BLaER1 treated with 17β-estradiol and CSF1 and Interleukin-3, amounts not matched to agents 10 nM and 100 nM (cell line): ENCODE results near the gene PAX4.
A peak's percentile ranks its signal among the peaks of the same experiment; 100 is the strongest.

ENCODE experiments used
- H3K27ac ChIP-seq, 11 experiments: shearing (Covaris generic); formaldehyde crosslinking; 2 replicates each; pipeline ENCODE4 v1.8.1; 2022
- H3K27me3 ChIP-seq, 11 experiments: shearing (Covaris generic); formaldehyde crosslinking; 2 replicates each; pipeline ENCODE4 v1.8.1; 2022
- H3K36me3 ChIP-seq, 11 experiments: shearing (Covaris generic); formaldehyde crosslinking; 2 replicates each; pipeline ENCODE4 v1.8.1; 2022
- H3K4me1 ChIP-seq, 10 experiments: shearing (Covaris generic); formaldehyde crosslinking; 2 replicates each; pipeline ENCODE4 v1.8.1; 2022
- H3K4me2 ChIP-seq, 11 experiments: shearing (Covaris generic); formaldehyde crosslinking; 2 replicates each; pipeline ENCODE4 v1.8.1; 2022
- H3K4me3 ChIP-seq, 10 experiments: shearing (Covaris generic); formaldehyde crosslinking; 2 replicates each; pipeline ENCODE4 v1.8.1; 2022
- H3K9ac ChIP-seq, 11 experiments: shearing (Covaris generic); formaldehyde crosslinking; 2 replicates each; pipeline ENCODE4 v1.8.1; 2022
- H3K9me3 ChIP-seq, 11 experiments: shearing (Covaris generic); formaldehyde crosslinking; replicated peaks in 1 of 11; 2 replicates each; pipeline ENCODE4 v1.8.1; 2022
- H4K20me1 ChIP-seq, 11 experiments: shearing (Covaris generic); formaldehyde crosslinking; 2 replicates each; pipeline ENCODE4 v1.8.1; 2022
- Cebpa-rat ChIP-seq, 11 experiments: shearing (Covaris generic); IDR thresholded peaks; 2 replicates each; pipeline ENCODE4 v1.8.1; 2022

PAX4 gene

GRCh38 chr7:127654404-127655394, 36.8 kb upstream of the PAX4 start:
- H3K9ac ChIP-seq, result peak overlapping the region in 4 of 11 experiments; percentile 23 to 91 (median 88); a peak in 2 of 22 replicates

GRCh38 chr7:127653396-127653795, 35.5 kb upstream of the PAX4 start:
- Histone ChIP-seq H3K9ac (peak overlapping the region; percentile 87 to 93 (median 90); a peak in 16 of 22 replicates), H3K27ac (peak overlapping the region in 2 of 11 experiments; percentile 88 to 89; a peak in 2 of 22 replicates), H3K4me3 (peak overlapping the region; percentile 76 to 95 (median 88)), H3K27me3 (no peaks in the 10 kb centered on the region), H3K4me1 (peaks cover 35 to 64% (median 45%) of the 10 kb centered on the region in 10 experiments), H4K20me1 (peaks cover 44 to 62% (median 52%) of the 10 kb centered on the region in 11 experiments; a peak in 21 of 22 replicates), H3K36me3 (peaks cover 8 to 42% (median 32%) of the 10 kb centered on the region in 11 experiments; a peak in 20 of 22 replicates), H3K4me2 (peak overlapping the region; percentile 75 to 93 (median 88)), H3K9me3 (no peaks in the 10 kb centered on the region)
- no peak for TF ChIP-seq Cebpa-rat (IDR thresholded peaks at IDR 0.05)

More at GRCh38 chr7:127654404-127655394, 36.8 kb upstream of the PAX4 start:
- Histone ChIP-seq H3K9me3 (no peaks in the 10 kb centered on the region), H3K4me1 (peaks cover 41 to 77% (median 52%) of the 10 kb centered on the region in 10 experiments), H3K4me2 (peak overlapping the region; percentile 75 to 93 (median 88)), H3K27ac (peak overlapping the region in 3 of 11 experiments; percentile 1 to 24 (median 17); a peak in 4 of 22 replicates), H3K4me3 (peak overlapping the region; percentile 13 to 95 (median 86); a peak in 13 of 20 replicates), H3K27me3 (no peaks in the 10 kb centered on the region), H3K36me3 (peaks cover 8 to 51% (median 43%) of the 10 kb centered on the region in 11 experiments; a peak in 20 of 22 replicates), H4K20me1 (peaks cover 57 to 75% (median 65%) of the 10 kb centered on the region in 11 experiments; a peak in 21 of 22 replicates)
- TF ChIP-seq Cebpa-rat (IDR thresholded peaks at IDR 0.05), result no peak

- Histone ChIP-seq H3K4me3 (peak overlapping the region; percentile 76 to 95 (median 88)), H3K27me3 (no peaks in the 10 kb centered on the region), H4K20me1 (peaks cover 36 to 54% (median 44%) of the 10 kb centered on the region in 11 experiments; a peak in 21 of 22 replicates), H3K9ac (peak overlapping the region; percentile 87 to 93 (median 90)), H3K4me2 (peak overlapping the region; percentile 75 to 93 (median 88)), H3K9me3 (no peaks in the 10 kb centered on the region), H3K27ac (peak overlapping the region; percentile 73 to 89 (median 86)), H3K4me1 (peaks cover 31 to 56% (median 39%) of the 10 kb centered on the region in 10 experiments), H3K36me3 (peaks cover 5 to 36% (median 24%) of the 10 kb centered on the region in 11 experiments; a peak in 20 of 22 replicates)
- no peak for TF ChIP-seq Cebpa-rat (IDR thresholded peaks at IDR 0.05)
Observed at GRCh38 chr7:127652333-127653248, 34.6 kb upstream of the PAX4 start.

- no peaks in the 10 kb centered on the region for H3K27me3 ChIP-seq
- no peak for TF ChIP-seq Cebpa-rat (IDR thresholded peaks at IDR 0.05)
- peaks cover 28 to 46% (median 36%) of the 10 kb centered on the region in 11 experiments; a peak in 21 of 22 replicates for H4K20me1 ChIP-seq
- H3K9ac ChIP-seq, result peak within 1 kb of the TSS; percentile 87 to 93 (median 90)
- peak within 1 kb of the TSS; percentile 76 to 95 (median 88) for H3K4me3 ChIP-seq
- peaks cover 0 to 28% (median 17%) of the 10 kb centered on the region in 11 experiments; a peak in 18 of 22 replicates for H3K36me3 ChIP-seq
- H3K9me3 ChIP-seq, result no peaks in the 10 kb centered on the region
- H3K4me1 ChIP-seq, result peaks cover 31 to 49% (median 39%) of the 10 kb centered on the region in 10 experiments
- peak within 1 kb of the TSS; percentile 75 to 89 (median 86) for H3K27ac ChIP-seq
- H3K4me2 ChIP-seq, result peak within 1 kb of the TSS; percentile 86 to 93 (median 88)
Observed at GRCh38 chr7:127651556-127652332, 33.8 kb upstream of the PAX4 start, which contains the start of gene SND1. Gene SND1, plus strand, starts transcription at chr7:127652194. Its CDS starts 180 bp downstream, at chr7:127652374.

- Histone ChIP-seq H3K4me3 (peak overlapping the region; percentile 76 to 95 (median 88)), H3K27me3 (no peaks in the 10 kb centered on the region), H3K27ac (peak overlapping the region; percentile 75 to 89 (median 86)), H4K20me1 (peaks cover 21 to 38% (median 28%) of the 10 kb centered on the region in 11 experiments; a peak in 21 of 22 replicates), H3K9me3 (no peaks in the 10 kb centered on the region), H3K9ac (peak overlapping the region; percentile 84 to 93 (median 89)), H3K4me2 (peak overlapping the region; percentile 65 to 92 (median 86)), H3K4me1 (peaks cover 31 to 48% (median 41%) of the 10 kb centered on the region in 10 experiments), H3K36me3 (peaks cover 0 to 20% (median 9%) of the 10 kb centered on the region in 11 experiments; a peak in 16 of 22 replicates)
- no peak for TF ChIP-seq Cebpa-rat (IDR thresholded peaks at IDR 0.05)
Observed at GRCh38 chr7:127650847-127651555, 33.1 kb upstream of the PAX4 start.

- Histone ChIP-seq H3K4me3 (no peak overlapping the region), H3K27me3 (no peaks in the 10 kb centered on the region), H3K27ac (no peak overlapping the region), H4K20me1 (peaks cover under 1 to 18% (median 8%) of the 10 kb centered on the region in 11 experiments; a peak in 15 of 22 replicates), H3K36me3 (peaks cover 0 to 5% (median 0%) of the 10 kb centered on the region in 11 experiments; a peak in 4 of 22 replicates), H3K4me1 (peaks cover 17 to 30% (median 25%) of the 10 kb centered on the region in 10 experiments), H3K4me2 (no peak overlapping the region), H3K9ac (no peak overlapping the region), H3K9me3 (no peaks in the 10 kb centered on the region)
- no peak for TF ChIP-seq Cebpa-rat (IDR thresholded peaks at IDR 0.05)
Observed at GRCh38 chr7:127648986-127649385, 31.0 kb upstream of the PAX4 start.

- no peak overlapping the region for H3K4me3 ChIP-seq
- H3K4me1 ChIP-seq, result peaks cover 5 to 19% (median 14%) of the 10 kb centered on the region in 10 experiments; a peak in 18 of 20 replicates
- H3K27ac ChIP-seq, result no peak overlapping the region
- H3K27me3 ChIP-seq, result no peaks in the 10 kb centered on the region
- H3K9me3 ChIP-seq, result no peaks in the 10 kb centered on the region
- no peak overlapping the region for H3K9ac ChIP-seq
- no peak for TF ChIP-seq Cebpa-rat (IDR thresholded peaks at IDR 0.05)
- H4K20me1 ChIP-seq, result peaks cover 0 to 5% (median 0%) of the 10 kb centered on the region in 11 experiments; a peak in 6 of 22 replicates
- no peak overlapping the region for H3K4me2 ChIP-seq
- H3K36me3 ChIP-seq, result no peaks in the 10 kb centered on the region
Observed at GRCh38 chr7:127647636-127648035, 29.7 kb upstream of the PAX4 start.
